HepG2 (cell line): Measurements from ENCODE around the gene GLOD4. TPM values are rescaled to one million over a fixed set of nuclear protein-coding genes. Genes with fewer than 3 reads are reported as not detected.

Source experiments
- JARID2 ChIP-seq: sonication (generic); formaldehyde crosslinking; IDR thresholded peaks from 2 replicates; pipeline ENCODE4 v1.8.1; 2023; ENCODE audit warnings: missing genetic modification reagents, inconsistent platforms; ENCODE audit not compliant: insufficient replicate concordance
- KAT8 ChIP-seq: IDR thresholded peaks from 2 replicates; pipeline ENCODE4 v1.6.1; 2016; ENCODE audit warnings: missing genetic modification reagents, missing compliant biosample characterization
- KMT2A ChIP-seq: sonication (generic); formaldehyde crosslinking; IDR thresholded peaks from 2 replicates; pipeline ENCODE4 v1.4.0; 2020; ENCODE audit warnings: missing genetic modification reagents
- NFE2 ChIP-seq: sonication (generic); formaldehyde crosslinking; IDR thresholded peaks from 2 replicates; pipeline ENCODE4 v1.4.0; 2020; ENCODE audit warnings: missing genetic modification reagents
- NR2F6 ChIP-seq, 2 experiments: IDR thresholded peaks; 2 replicates each; pipeline ENCODE4 v1.6.1; 2016; ENCODE audit warnings: antibody characterized with exemption in 1 of 2, mild to moderate bottlenecking in 1 of 2
- SALL2 ChIP-seq: sonication (generic); formaldehyde crosslinking; IDR thresholded peaks from 2 replicates; pipeline ENCODE4 v1.8.1; 2023; ENCODE audit warnings: mild to moderate bottlenecking, missing genetic modification reagents, inconsistent platforms
- SKI ChIP-seq: fragments of 450-650 bp; IDR thresholded peaks from one replicate; pipeline ENCODE4 v1.6.1; 2018; ENCODE audit warnings: mild to moderate bottlenecking; ENCODE audit not compliant: partially characterized antibody
- SPEN ChIP-seq: sonication (generic); formaldehyde crosslinking; IDR thresholded peaks from 2 replicates; pipeline ENCODE4 v1.5.1; 2020; ENCODE audit warnings: low read depth, mild to moderate bottlenecking, missing genetic modification reagents
- SRY ChIP-seq: sonication (generic); formaldehyde crosslinking; IDR thresholded peaks from 2 replicates; pipeline ENCODE4 v1.8.0; 2022; ENCODE audit warnings: mild to moderate bottlenecking, missing genetic modification reagents
- TEAD3 ChIP-seq: optimal IDR thresholded peaks from 2 replicates; pipeline ENCODE3; 2016; ENCODE audit warnings: borderline replicate concordance
- WIZ ChIP-seq: sonication (generic); formaldehyde crosslinking; IDR thresholded peaks from 2 replicates; pipeline ENCODE4 v1.5.1; 2020; ENCODE audit warnings: mild to moderate bottlenecking, missing genetic modification reagents
- ZBTB21 ChIP-seq: sonication (generic); formaldehyde crosslinking; IDR thresholded peaks from 2 replicates; pipeline ENCODE4 v1.4.0; 2020; ENCODE audit warnings: missing genetic modification reagents
- ZNF841 ChIP-seq: sonication (generic); formaldehyde crosslinking; IDR thresholded peaks from 2 replicates; pipeline ENCODE4 v1.8.1; 2023; ENCODE audit warnings: missing genetic modification reagents, borderline replicate concordance
- ZSCAN30 ChIP-seq: sonication (generic); formaldehyde crosslinking; IDR thresholded peaks from 2 replicates; pipeline ENCODE4 v1.5.0; 2020; ENCODE audit warnings: mild to moderate bottlenecking, missing genetic modification reagents
- polyA plus RNA-seq, 8 experiments: library from polyadenylated mRNA; depleted of rRNA in 3 of 8; stranded (reverse) in 7 of 8; unstranded in 1 of 8; fragments of >200 nt; fragmentation: Illumina TruSeq in 4 of 8; extraction: Trizol in 4 of 8; gene quantifications; 2 replicates each; pipeline versions ENCODE4 v1.2.1 to v1.2.3, GENCODE V29; 2011 to 2016; ENCODE audit warnings: low read depth in 4 of 8, missing spikeins in 1 of 8, mixed read lengths in 1 of 8; ENCODE audit not compliant: insufficient read depth in 1 of 8
- total RNA-seq, 5 experiments: library from RNA; depleted of rRNA; stranded (reverse); fragments of >200 nt; fragmentation: Illumina TruSeq; extraction: Trizol; gene quantifications; 2 replicates each; pipeline ENCODE4 v1.2.3, GENCODE V29; 2016; ENCODE audit warnings: low read depth in 1 of 5
- TF ChIP-seq, protein P1 (sequence below): sonication (generic); formaldehyde crosslinking; IDR thresholded peaks from 2 replicates; pipeline ENCODE4 v1.4.0; 2020; ENCODE audit warnings: missing genetic modification reagents
- TF ChIP-seq, protein P2 (sequence below): sonication (generic); formaldehyde crosslinking; IDR thresholded peaks from 2 replicates; pipeline ENCODE4 v1.8.1; 2023; ENCODE audit warnings: mild to moderate bottlenecking, inconsistent platforms, moderate library complexity, missing genetic modification reagents, borderline replicate concordance
- TF ChIP-seq, protein P3 (sequence below): sonication (generic); formaldehyde crosslinking; IDR thresholded peaks from 2 replicates; pipeline ENCODE4 v1.5.0; 2020; ENCODE audit warnings: missing genetic modification reagents, mild to moderate bottlenecking, borderline replicate concordance
- TF ChIP-seq, protein P4 (sequence below): sonication (generic); formaldehyde crosslinking; IDR thresholded peaks from 2 replicates; pipeline ENCODE4 v1.5.0; 2020; ENCODE audit warnings: missing genetic modification reagents
- TF ChIP-seq, protein P5 (sequence below): IDR thresholded peaks from 2 replicates; pipeline ENCODE4 v1.6.1; 2016; ENCODE audit warnings: missing compliant biosample characterization, missing genetic modification reagents, borderline replicate concordance

GLOD4 gene
- total and polyA plus RNA-seq, 2 of the 13 experiments (the other 11 are each of a cell fraction or from before 2014, with no cell fraction given): 53.7 to 87.8 TPM

DNA sequence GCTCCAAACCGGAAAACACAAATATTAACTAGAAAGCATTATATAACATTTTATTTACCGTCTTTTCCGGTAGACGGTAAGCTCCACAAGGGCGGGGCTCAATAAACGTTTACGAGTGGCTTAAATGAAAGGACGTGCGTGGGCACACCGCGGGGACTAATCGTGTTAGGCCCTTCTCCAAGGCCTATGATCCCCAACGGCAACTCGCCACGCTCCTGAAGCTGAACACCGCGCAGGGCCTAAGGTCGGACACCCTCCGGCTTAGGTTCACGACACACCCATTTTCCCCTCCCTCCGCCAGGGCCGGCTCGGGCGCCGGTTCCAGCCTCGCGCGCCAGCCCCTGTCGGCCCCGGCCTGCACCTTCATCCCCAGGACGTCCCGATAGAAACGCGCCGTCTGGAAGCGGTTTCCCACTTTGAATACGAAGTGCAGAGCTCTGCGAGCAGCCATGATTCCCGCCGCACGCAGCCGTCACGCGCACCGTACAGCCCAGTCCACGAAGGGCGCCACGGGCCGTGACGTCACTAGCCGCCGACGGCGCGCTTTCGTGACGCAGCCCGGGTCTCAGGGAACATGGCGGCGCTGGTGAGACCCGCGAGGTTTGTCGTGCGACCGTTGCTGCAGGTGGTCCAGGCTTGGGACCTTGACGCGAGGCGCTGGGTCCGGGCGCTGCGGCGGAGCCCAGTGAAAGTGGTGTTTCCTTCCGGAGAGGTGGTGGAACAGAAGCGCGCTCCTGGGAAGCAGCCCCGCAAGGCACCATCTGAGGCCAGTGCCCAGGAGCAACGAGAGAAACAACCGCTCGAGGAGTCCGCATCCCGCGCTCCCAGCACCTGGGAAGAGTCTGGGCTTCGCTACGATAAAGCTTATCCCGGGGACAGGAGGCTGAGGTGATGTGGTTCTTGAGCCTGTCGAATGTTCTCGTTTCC, at the start of gene GLOD4, which contains the start of gene MRM3 (continued):
- TF ChIP-seq, protein P1, sequence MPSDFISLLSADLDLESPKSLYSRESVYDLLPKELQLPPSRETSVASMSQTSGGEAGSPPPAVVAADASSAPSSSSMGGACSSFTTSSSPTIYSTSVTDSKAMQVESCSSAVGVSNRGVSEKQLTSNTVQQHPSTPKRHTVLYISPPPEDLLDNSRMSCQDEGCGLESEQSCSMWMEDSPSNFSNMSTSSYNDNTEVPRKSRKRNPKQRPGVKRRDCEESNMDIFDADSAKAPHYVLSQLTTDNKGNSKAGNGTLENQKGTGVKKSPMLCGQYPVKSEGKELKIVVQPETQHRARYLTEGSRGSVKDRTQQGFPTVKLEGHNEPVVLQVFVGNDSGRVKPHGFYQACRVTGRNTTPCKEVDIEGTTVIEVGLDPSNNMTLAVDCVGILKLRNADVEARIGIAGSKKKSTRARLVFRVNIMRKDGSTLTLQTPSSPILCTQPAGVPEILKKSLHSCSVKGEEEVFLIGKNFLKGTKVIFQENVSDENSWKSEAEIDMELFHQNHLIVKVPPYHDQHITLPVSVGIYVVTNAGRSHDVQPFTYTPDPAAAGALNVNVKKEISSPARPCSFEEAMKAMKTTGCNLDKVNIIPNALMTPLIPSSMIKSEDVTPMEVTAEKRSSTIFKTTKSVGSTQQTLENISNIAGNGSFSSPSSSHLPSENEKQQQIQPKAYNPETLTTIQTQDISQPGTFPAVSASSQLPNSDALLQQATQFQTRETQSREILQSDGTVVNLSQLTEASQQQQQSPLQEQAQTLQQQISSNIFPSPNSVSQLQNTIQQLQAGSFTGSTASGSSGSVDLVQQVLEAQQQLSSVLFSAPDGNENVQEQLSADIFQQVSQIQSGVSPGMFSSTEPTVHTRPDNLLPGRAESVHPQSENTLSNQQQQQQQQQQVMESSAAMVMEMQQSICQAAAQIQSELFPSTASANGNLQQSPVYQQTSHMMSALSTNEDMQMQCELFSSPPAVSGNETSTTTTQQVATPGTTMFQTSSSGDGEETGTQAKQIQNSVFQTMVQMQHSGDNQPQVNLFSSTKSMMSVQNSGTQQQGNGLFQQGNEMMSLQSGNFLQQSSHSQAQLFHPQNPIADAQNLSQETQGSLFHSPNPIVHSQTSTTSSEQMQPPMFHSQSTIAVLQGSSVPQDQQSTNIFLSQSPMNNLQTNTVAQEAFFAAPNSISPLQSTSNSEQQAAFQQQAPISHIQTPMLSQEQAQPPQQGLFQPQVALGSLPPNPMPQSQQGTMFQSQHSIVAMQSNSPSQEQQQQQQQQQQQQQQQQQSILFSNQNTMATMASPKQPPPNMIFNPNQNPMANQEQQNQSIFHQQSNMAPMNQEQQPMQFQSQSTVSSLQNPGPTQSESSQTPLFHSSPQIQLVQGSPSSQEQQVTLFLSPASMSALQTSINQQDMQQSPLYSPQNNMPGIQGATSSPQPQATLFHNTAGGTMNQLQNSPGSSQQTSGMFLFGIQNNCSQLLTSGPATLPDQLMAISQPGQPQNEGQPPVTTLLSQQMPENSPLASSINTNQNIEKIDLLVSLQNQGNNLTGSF: 0 out of 2 replicates have a peak, but pooled peaks have one; percentile 31
- 0 out of 2 replicates have a peak, but pooled peaks have one; percentile 69 for TF ChIP-seq WIZ (CRISPR knock-in tag)
- no peak for TF ChIP-seq ZNF841 (CRISPR knock-in tag)
- peak; percentile 100 for TF ChIP-seq KMT2A (CRISPR knock-in tag)
- TF ChIP-seq SRY (CRISPR knock-in tag): peak; percentile 76
- peak; percentile 63 for TF ChIP-seq TEAD3
- peak; percentile 98 for TF ChIP-seq SPEN (CRISPR knock-in tag)
- TF ChIP-seq SALL2 (CRISPR knock-in tag): no peak
- no peak for TF ChIP-seq ZSCAN30
- TF ChIP-seq, protein P2, sequence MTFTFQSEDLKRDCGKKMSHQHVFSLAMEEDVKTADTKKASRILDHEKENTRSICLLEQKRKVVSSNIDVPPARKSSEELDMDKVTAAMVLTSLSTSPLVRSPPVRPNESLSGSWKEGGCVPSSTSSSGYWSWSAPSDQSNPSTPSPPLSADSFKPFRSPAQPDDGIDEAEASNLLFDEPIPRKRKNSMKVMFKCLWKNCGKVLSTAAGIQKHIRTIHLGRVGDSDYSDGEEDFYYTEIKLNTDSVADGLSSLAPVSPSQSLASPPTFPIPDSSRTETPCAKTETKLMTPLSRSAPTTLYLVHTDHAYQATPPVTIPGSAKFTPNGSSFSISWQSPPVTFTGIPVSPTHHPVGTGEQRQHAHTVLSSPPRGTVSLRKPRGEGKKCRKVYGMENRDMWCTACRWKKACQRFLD (CRISPR knock-in tag): no peak
- TF ChIP-seq JARID2 (CRISPR knock-in tag): no peak
- no peak for TF ChIP-seq SKI
- no peak for TF ChIP-seq NR2F6 (IDR thresholded peaks at IDR 0.05)
- no peak for TF ChIP-seq NR2F6 (CRISPR knock-in tag; IDR thresholded peaks at IDR 0.05)
- TF ChIP-seq, protein P3, sequence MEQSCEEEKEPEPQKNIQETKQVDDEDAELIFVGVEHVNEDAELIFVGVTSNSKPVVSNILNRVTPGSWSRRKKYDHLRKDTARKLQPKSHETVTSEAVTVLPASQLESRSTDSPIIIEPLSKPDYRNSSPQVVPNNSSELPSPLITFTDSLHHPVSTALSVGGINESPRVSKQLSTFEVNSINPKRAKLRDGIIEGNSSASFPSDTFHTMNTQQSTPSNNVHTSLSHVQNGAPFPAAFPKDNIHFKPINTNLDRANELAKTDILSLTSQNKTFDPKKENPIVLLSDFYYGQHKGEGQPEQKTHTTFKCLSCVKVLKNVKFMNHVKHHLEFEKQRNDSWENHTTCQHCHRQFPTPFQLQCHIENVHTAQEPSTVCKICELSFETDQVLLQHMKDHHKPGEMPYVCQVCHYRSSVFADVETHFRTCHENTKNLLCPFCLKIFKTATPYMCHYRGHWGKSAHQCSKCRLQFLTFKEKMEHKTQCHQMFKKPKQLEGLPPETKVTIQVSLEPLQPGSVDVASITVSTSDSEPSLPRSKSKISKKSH (CRISPR knock-in tag): peak; percentile 84; the same call in 1 of the 2 replicates
- peak; percentile 98 for TF ChIP-seq KAT8 (CRISPR knock-in tag)
- TF ChIP-seq ZBTB21: peak; percentile 96
- TF ChIP-seq NFE2: no peak
- TF ChIP-seq, protein P4, sequence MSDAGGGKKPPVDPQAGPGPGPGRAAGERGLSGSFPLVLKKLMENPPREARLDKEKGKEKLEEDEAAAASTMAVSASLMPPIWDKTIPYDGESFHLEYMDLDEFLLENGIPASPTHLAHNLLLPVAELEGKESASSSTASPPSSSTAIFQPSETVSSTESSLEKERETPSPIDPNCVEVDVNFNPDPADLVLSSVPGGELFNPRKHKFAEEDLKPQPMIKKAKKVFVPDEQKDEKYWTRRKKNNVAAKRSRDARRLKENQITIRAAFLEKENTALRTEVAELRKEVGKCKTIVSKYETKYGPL: peak; percentile 22; the same call in 1 of the 2 replicates
- TF ChIP-seq, protein P5, sequence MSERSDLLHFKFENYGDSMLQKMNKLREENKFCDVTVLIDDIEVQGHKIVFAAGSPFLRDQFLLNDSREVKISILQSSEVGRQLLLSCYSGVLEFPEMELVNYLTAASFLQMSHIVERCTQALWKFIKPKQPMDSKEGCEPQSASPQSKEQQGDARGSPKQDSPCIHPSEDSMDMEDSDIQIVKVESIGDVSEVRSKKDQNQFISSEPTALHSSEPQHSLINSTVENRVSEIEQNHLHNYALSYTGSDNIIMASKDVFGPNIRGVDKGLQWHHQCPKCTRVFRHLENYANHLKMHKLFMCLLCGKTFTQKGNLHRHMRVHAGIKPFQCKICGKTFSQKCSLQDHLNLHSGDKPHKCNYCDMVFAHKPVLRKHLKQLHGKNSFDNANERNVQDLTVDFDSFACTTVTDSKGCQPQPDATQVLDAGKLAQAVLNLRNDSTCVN (CRISPR knock-in tag): peak; percentile 92
